ENCODE data around the gene SCN2A. TPM values are rescaled to one million over a fixed set of nuclear protein-coding genes. Genes with fewer than 3 reads are reported as not detected.

SCN2A gene
- polyA plus RNA-seq, 1 experiment = 0.05 TPM

DNA sequence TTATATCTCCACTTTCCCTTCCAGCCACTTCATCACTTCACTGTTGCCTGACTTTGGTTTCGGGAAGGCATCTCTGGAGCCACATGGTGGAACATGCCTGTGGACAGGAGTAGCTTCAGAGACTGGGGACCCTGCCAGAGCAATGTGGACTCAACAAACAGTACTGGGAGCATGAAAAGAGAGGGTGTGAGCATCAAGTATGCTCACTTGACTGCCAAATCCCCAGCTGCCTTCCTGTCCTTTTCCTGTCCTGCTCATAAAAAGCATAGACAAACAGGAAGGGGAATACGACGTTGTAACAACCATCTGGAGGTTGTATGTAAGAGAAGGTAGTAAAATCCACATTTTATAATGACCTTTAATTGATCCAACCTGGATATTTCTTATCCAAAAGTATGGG, 169.0 kb downstream of the SCN2A start:
- Histone ChIP-seq H3K36me3 (ENCODE audit: control insufficient read depth, insufficient read depth, low read length) (no peaks in the 10 kb centered on the region), H3K27me3 (ENCODE audit: control insufficient read depth, insufficient read depth, low read length) (no peaks in the 10 kb centered on the region), H3K4me3 (ENCODE audit: low read depth, low read length) (no peak overlapping the region)
- TF ChIP-seq, protein P1, sequence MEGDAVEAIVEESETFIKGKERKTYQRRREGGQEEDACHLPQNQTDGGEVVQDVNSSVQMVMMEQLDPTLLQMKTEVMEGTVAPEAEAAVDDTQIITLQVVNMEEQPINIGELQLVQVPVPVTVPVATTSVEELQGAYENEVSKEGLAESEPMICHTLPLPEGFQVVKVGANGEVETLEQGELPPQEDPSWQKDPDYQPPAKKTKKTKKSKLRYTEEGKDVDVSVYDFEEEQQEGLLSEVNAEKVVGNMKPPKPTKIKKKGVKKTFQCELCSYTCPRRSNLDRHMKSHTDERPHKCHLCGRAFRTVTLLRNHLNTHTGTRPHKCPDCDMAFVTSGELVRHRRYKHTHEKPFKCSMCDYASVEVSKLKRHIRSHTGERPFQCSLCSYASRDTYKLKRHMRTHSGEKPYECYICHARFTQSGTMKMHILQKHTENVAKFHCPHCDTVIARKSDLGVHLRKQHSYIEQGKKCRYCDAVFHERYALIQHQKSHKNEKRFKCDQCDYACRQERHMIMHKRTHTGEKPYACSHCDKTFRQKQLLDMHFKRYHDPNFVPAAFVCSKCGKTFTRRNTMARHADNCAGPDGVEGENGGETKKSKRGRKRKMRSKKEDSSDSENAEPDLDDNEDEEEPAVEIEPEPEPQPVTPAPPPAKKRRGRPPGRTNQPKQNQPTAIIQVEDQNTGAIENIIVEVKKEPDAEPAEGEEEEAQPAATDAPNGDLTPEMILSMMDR (IDR thresholded peaks at IDR 0.05; ENCODE audit: insufficient read depth, low read depth, low read length) = no peak
- POLR2A ChIA-PET = no interaction called here
- CTCF ChIA-PET = interaction anchor here (0.7 kb wide), 1 partner anchor 114 kb away, joined by 3 read pairs; no protein-coding TSS in a partner anchor
- peak; percentile 93 for DNase-seq (ENCODE audit: low read depth)

- ChIA-PET POLR2A (interaction anchor here (0.7 kb wide), 1 partner anchor 288 kb away, joined by 6 read pairs; no protein-coding TSS in a partner anchor), CTCF (interaction anchor here (1.0 to 1.2 kb wide), 2 partner anchors 35 to 463 kb away, joined by 3 to 4 read pairs; no protein-coding TSS in a partner anchor)
- H3K27me3 ChIP-seq (ENCODE audit: control insufficient read depth, insufficient read depth, low read length) = no peaks in the 10 kb centered on the region
- TF ChIP-seq, protein P1 (IDR thresholded peaks at IDR 0.05; ENCODE audit: insufficient read depth, low read depth, low read length) = no peak
- no peaks in the 10 kb centered on the region for H3K36me3 ChIP-seq (ENCODE audit: control insufficient read depth, insufficient read depth, low read length)
- DNase-seq (ENCODE audit: low read depth) = no peak
- H3K4me3 ChIP-seq (ENCODE audit: low read depth, low read length) = no peak overlapping the region
Measured at GRCh38 chr2:165410276-165410675, 171.1 kb downstream of the SCN2A start.

DNA sequence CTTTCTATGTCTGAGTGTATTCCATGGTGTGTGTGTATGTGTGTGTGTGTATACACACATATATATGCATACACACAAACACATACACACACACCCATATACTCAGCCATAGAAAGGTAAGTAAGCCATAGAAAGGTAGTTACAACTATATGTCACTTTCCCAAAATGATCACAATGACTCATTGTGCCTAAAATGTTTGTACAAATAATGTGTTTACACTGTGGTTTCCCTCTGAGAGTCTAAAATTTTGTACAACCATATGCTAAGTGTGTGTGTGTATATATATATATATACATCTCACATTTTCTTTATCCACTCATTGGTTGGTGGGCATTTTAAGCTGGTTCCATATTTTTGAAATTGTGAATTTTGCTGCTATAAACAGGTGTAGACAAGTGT, 175.0 kb downstream of the SCN2A start:
- ChIA-PET POLR2A (no interaction called here), CTCF (no interaction called here)
- Histone ChIP-seq H3K36me3 (ENCODE audit: control insufficient read depth, insufficient read depth, low read length) (no peaks in the 10 kb centered on the region), H3K4me3 (ENCODE audit: low read depth, low read length) (no peak overlapping the region), H3K27me3 (ENCODE audit: control insufficient read depth, insufficient read depth, low read length) (no peaks in the 10 kb centered on the region)
- no peak for DNase-seq (ENCODE audit: low read depth)
- TF ChIP-seq, protein P1 (IDR thresholded peaks at IDR 0.05; ENCODE audit: insufficient read depth, low read depth, low read length) = no peak

DNA sequence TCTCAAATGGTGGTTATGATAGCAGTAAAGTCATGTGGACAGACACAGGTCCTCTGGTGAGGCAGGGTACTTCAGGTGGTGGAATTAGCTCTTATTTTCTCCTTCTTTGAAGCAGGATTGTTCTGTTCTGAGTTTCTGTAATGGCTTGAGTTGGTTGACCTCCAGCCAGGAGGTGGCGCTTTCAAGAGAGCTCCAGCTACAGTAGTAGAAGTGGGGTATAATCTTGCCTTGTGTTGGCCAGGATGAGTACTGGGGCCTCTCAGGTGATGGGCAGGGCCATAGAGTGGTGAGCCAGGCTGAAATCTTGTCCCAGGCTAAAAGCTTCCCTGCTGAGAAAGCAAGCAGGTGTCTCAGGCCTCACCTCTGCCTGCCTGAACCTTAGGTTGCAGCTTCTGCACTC, 177.8 kb downstream of the SCN2A start:
- CTCF ChIA-PET = interaction anchor here (1.5 kb wide), 1 partner anchor 8 kb away, joined by 3 read pairs; no protein-coding TSS in a partner anchor
- Histone ChIP-seq H3K4me3 (ENCODE audit: low read depth, low read length) (no peak overlapping the region), H3K36me3 (ENCODE audit: control insufficient read depth, insufficient read depth, low read length) (no peaks in the 10 kb centered on the region), H3K27me3 (ENCODE audit: control insufficient read depth, insufficient read depth, low read length) (no peaks in the 10 kb centered on the region)
- TF ChIP-seq, protein P1 (IDR thresholded peaks at IDR 0.05; ENCODE audit: insufficient read depth, low read depth, low read length) = no peak
- DNase-seq (ENCODE audit: low read depth) = no peak
- POLR2A ChIA-PET = no interaction called here

- ChIA-PET POLR2A (no interaction called here), CTCF (interaction anchor here (0.6 kb wide), 1 partner anchor 30 kb away, joined by 3 read pairs; no protein-coding TSS in a partner anchor)
- TF ChIP-seq, protein P1 (IDR thresholded peaks at IDR 0.05; ENCODE audit: insufficient read depth, low read depth, low read length) = no peak
- Histone ChIP-seq H3K27me3 (ENCODE audit: control insufficient read depth, insufficient read depth, low read length) (no peaks in the 10 kb centered on the region), H3K36me3 (ENCODE audit: control insufficient read depth, insufficient read depth, low read length) (no peaks in the 10 kb centered on the region), H3K4me3 (ENCODE audit: low read depth, low read length) (no peak overlapping the region)
- DNase-seq (ENCODE audit: low read depth) = no peak
Measured at GRCh38 chr2:165420231-165420630, 181.0 kb downstream of the SCN2A start.

Measured in BJ (cell line).